ENCODE measurements around the gene TUBA8. TPM values are rescaled to one million over a fixed set of nuclear protein-coding genes. Genes with fewer than 3 reads are reported as not detected.
A peak's percentile ranks its signal among the peaks of the same experiment; 100 is the strongest.

Gene TUBA8
- total RNA-seq, 4 donors from 2014 or later = 1.7 to 7.1 (median 2.6) TPM

DNA sequence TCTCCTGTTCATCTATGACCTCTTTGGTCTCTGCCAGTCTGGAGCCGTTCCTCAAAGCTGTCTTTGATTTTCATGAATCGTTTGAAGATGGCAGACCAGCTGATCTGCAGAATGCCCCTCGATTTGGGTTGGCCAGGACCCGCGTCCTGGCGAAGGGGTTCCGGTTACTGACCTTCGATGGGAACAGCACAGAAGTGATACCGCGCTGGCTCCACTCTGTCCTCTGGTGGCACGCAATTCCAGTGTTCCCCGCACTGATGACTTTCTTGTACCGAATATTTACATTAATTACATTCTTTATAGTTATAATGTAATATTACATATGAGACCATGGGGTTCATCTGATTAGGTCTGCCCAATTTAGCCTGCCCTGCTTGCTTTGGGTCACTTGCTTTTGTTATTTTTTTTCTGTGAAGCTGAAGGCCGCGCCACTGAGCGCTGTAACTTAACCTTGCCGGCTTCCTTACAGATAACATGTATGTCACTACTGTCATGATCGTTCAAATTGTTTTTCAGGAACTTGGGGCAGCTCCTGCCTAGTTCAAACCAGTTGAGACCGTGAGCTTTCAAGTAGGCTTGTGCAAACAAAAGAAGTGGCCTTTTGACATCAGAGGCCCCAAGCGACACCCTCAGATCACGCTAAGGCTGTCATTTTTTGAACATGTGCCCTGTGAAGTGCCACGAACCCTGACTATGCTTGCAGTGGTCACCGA is 35.2 kb downstream of the TUBA8 start:
- Histone ChIP-seq H3K4me3 (no peak overlapping the region), H3K9me3 (no peaks in the 10 kb centered on the region), H3K36me3 (no peaks in the 10 kb centered on the region), H3K27me3 (no peaks in the 10 kb centered on the region), H3K27ac (peak overlapping the region; percentile 65), H3K4me1 (peaks cover 33% of the 10 kb centered on the region)
- 91% methylated on average over 23 of the region's 23 CpGs for WGBS
- DNase-seq (ENCODE audit: low spot score in 2 of 2) = no peak
- TF ChIP-seq EP300 (IDR thresholded peaks at IDR 0.05) = no peak
- TF ChIP-seq POLR2AphosphoS5 (IDR thresholded peaks at IDR 0.05) = no peak
- no peak for TF ChIP-seq POLR2A (IDR thresholded peaks at IDR 0.05)
- TF ChIP-seq, protein P1, sequence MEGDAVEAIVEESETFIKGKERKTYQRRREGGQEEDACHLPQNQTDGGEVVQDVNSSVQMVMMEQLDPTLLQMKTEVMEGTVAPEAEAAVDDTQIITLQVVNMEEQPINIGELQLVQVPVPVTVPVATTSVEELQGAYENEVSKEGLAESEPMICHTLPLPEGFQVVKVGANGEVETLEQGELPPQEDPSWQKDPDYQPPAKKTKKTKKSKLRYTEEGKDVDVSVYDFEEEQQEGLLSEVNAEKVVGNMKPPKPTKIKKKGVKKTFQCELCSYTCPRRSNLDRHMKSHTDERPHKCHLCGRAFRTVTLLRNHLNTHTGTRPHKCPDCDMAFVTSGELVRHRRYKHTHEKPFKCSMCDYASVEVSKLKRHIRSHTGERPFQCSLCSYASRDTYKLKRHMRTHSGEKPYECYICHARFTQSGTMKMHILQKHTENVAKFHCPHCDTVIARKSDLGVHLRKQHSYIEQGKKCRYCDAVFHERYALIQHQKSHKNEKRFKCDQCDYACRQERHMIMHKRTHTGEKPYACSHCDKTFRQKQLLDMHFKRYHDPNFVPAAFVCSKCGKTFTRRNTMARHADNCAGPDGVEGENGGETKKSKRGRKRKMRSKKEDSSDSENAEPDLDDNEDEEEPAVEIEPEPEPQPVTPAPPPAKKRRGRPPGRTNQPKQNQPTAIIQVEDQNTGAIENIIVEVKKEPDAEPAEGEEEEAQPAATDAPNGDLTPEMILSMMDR (IDR thresholded peaks at IDR 0.05) = no peak

DNA sequence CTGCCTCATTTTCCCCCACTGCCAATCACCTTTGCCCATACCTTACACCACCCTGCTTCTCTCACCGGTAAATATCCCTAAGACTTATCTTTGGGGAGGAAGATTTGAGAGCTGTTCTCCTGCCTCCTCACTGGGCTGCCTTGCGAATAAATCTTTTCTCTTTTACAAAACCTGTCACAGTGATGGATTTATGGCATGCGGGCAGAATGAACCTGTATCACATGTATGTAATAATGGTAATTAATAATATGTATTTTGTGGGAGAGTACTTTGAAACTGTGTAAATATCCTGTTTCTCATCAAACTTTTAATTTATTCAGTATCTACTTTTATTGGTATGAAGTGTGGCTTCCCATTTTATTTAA is 35.8 kb downstream of the TUBA8 start:
- H3K27ac ChIP-seq = peak overlapping the region; percentile 65
- DNase-seq (ENCODE audit: low spot score in 2 of 2) = no peak
- H3K27me3 ChIP-seq = no peaks in the 10 kb centered on the region
- no peak for TF ChIP-seq POLR2A (IDR thresholded peaks at IDR 0.05)
- TF ChIP-seq, protein P1 (IDR thresholded peaks at IDR 0.05) = no peak
- no peak for TF ChIP-seq POLR2AphosphoS5 (IDR thresholded peaks at IDR 0.05)
- TF ChIP-seq EP300 (IDR thresholded peaks at IDR 0.05) = no peak
- peaks cover 38% of the 10 kb centered on the region for H3K4me1 ChIP-seq
- H3K4me3 ChIP-seq = no peak overlapping the region
- 94% methylated on average over 3 of the region's 3 CpGs for WGBS
- H3K36me3 ChIP-seq = no peaks in the 10 kb centered on the region
- no peaks in the 10 kb centered on the region for H3K9me3 ChIP-seq

DNA sequence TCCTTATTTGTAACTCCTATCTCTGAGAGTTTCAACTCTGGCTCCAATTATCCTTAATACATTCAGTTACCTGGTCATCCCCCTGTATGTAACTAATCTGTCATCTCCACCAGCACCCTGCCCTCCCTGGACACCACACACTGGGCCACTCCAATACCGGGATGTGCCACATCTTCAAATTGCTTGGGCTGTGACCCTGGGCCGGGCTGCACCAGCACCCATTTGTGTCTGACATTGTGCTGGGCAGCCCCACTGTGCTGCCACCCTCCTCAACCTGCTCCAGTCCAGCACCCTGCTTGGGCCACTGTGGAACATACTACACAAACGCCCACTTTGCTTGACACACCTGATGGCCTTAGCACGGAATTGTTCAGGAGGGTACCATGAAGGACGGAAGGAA is 37.2 kb downstream of the TUBA8 start:
- no peak for DNase-seq (ENCODE audit: low spot score in 2 of 2)
- Histone ChIP-seq H3K4me3 (no peak overlapping the region), H3K9me3 (no peaks in the 10 kb centered on the region), H3K4me1 (peaks cover 42% of the 10 kb centered on the region), H3K27ac (peak overlapping the region; percentile 65), H3K36me3 (no peaks in the 10 kb centered on the region), H3K27me3 (no peaks in the 10 kb centered on the region)
- 93% methylated on average over 5 of the region's 5 CpGs for WGBS
- no peak for TF ChIP-seq POLR2A (IDR thresholded peaks at IDR 0.05)
- no peak for TF ChIP-seq POLR2AphosphoS5 (IDR thresholded peaks at IDR 0.05)
- no peak for TF ChIP-seq EP300 (IDR thresholded peaks at IDR 0.05)
- TF ChIP-seq, protein P1 (IDR thresholded peaks at IDR 0.05) = no peak

DNA sequence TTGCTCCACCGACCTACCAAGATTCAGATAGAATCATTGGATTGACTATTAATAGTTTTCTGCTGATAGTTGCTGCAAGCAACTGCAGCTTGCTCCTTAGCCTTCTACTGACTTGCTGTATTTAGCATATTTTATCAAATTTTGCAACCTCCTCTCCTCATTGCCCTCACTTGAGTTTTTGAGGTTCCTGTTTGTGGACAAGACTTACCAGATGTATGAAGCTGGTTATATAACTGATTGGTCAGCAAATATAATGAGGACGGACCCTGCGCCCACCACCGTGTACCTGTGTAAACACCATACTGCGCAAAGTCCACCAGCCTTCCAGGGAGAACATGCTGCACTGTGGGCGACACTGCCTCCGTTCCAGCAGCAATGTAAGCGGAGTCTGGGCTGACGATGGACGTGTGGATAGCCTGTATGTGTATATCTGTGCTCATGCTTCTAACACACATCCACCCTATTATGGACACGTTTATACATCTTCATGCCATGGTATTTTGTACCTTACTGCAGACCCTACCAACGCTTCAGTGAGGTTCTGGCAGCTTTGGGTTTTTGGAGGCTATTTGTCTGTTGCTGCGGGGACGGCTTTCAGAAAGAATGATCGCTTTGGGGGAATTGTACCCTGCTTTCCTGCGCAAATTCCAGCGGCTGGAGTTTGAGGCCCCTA is 37.8 kb downstream of the TUBA8 start:
- TF ChIP-seq POLR2A (IDR thresholded peaks at IDR 0.05) (no peak), POLR2AphosphoS5 (IDR thresholded peaks at IDR 0.05) (no peak), EP300 (IDR thresholded peaks at IDR 0.05) (no peak)
- TF ChIP-seq, protein P1 (IDR thresholded peaks at IDR 0.05) = no peak
- peaks cover 42% of the 10 kb centered on the region for H3K4me1 ChIP-seq
- WGBS = 96% methylated on average over 17 of the region's 17 CpGs
- no peak overlapping the region for H3K4me3 ChIP-seq
- H3K36me3 ChIP-seq = no peaks in the 10 kb centered on the region
- no peak overlapping the region for H3K27ac ChIP-seq
- H3K9me3 ChIP-seq = no peaks in the 10 kb centered on the region
- DNase-seq (ENCODE audit: low spot score in 2 of 2) = no peak
- H3K27me3 ChIP-seq = no peaks in the 10 kb centered on the region

DNA sequence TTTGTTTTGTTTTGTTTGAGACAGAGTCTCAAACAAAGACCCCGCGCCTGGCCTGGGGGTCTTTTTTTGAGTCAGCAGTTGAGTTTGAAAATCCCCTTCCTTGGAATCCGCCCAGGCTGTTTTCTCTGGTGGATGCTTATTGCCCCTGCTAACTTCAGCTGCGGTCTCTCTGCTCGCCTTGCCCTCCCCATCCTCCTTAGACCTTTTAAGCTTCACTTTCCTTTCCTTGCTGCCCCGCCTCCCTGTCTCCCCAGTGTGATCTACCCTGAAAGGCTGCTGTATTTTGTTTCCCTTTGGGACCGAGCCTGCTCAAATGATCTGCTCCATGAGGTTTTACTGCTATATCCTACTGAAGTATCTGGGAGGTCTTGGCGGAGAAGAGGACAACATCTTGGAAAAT is 41.9 kb downstream of the TUBA8 start:
- Histone ChIP-seq H3K27ac (no peak overlapping the region), H3K36me3 (no peaks in the 10 kb centered on the region)
- WGBS = 92% methylated on average over 8 of the region's 8 CpGs

More for the DNA sequence above, 41.9 kb downstream of the TUBA8 start:
- TF ChIP-seq POLR2A (IDR thresholded peaks at IDR 0.05) (no peak), POLR2AphosphoS5 (IDR thresholded peaks at IDR 0.05) (no peak), EP300 (IDR thresholded peaks at IDR 0.05) (no peak)
- TF ChIP-seq, protein P1 (IDR thresholded peaks at IDR 0.05) = no peak
- peaks cover 29% of the 10 kb centered on the region for H3K4me1 ChIP-seq
- no peaks in the 10 kb centered on the region for H3K9me3 ChIP-seq
- no peak for DNase-seq (ENCODE audit: low spot score in 2 of 2)
- no peak overlapping the region for H3K4me3 ChIP-seq
- no peaks in the 10 kb centered on the region for H3K27me3 ChIP-seq
